HFFc6 (cell line): ENCODE data around the gene SDR42E1. TPM values are rescaled to one million over a fixed set of nuclear protein-coding genes. Genes with fewer than 3 reads are reported as not detected.

ENCODE experiments used
- DNase-seq: peaks from one replicate; pipeline ENCODE4 v3.0.0-alpha.2; 2018
- H3K27ac Mint-ChIP-seq: 2 replicates; pipeline ENCODE4 v1.8.0; 2020; ENCODE audit warnings: mild to moderate bottlenecking, mixed read lengths
- H3K27me3 Mint-ChIP-seq: 2 replicates; pipeline ENCODE4 v1.8.0; 2021; ENCODE audit warnings: mild to moderate bottlenecking, moderate library complexity, mixed read lengths; ENCODE audit not compliant: insufficient read depth
- H3K36me3 Mint-ChIP-seq: 2 replicates; pipeline ENCODE4 v1.8.0; 2021; ENCODE audit warnings: low read depth, mixed read lengths
- H3K4me1 Mint-ChIP-seq: 2 replicates; pipeline ENCODE4 v1.8.0; 2020; ENCODE audit warnings: low read depth, mixed read lengths
- H3K4me3 Mint-ChIP-seq: 2 replicates; pipeline ENCODE4 v1.8.0; 2020; ENCODE audit warnings: mild to moderate bottlenecking, moderate library complexity, mixed read lengths
- H3K9me3 Mint-ChIP-seq: 2 replicates; pipeline ENCODE4 v1.8.0; 2020; ENCODE audit warnings: mild to moderate bottlenecking, mixed read lengths
- total RNA-seq, 6 experiments: library from RNA; stranded (reverse); fragmentation: NEBNext Ultra II Directional; extraction: Animal tissue kit (Norgen Biotek cat#: 25700); gene quantifications; 2 replicates in 1 of 6; 3 replicates in 5 of 6; pipeline ENCODE4 v1.2.3, GENCODE V29; 2021
- TF ChIP-seq, protein P1 (sequence below): fragments of 200-600 bp; sonication (generic); IDR thresholded peaks from 2 replicates; pipeline ENCODE4 v1.5.0; 2021; ENCODE audit warnings: antibody characterized with exemption, mild to moderate bottlenecking

The SDR42E1 gene
- total RNA-seq, 6 experiments from 2014 or later = not detected

DNA sequence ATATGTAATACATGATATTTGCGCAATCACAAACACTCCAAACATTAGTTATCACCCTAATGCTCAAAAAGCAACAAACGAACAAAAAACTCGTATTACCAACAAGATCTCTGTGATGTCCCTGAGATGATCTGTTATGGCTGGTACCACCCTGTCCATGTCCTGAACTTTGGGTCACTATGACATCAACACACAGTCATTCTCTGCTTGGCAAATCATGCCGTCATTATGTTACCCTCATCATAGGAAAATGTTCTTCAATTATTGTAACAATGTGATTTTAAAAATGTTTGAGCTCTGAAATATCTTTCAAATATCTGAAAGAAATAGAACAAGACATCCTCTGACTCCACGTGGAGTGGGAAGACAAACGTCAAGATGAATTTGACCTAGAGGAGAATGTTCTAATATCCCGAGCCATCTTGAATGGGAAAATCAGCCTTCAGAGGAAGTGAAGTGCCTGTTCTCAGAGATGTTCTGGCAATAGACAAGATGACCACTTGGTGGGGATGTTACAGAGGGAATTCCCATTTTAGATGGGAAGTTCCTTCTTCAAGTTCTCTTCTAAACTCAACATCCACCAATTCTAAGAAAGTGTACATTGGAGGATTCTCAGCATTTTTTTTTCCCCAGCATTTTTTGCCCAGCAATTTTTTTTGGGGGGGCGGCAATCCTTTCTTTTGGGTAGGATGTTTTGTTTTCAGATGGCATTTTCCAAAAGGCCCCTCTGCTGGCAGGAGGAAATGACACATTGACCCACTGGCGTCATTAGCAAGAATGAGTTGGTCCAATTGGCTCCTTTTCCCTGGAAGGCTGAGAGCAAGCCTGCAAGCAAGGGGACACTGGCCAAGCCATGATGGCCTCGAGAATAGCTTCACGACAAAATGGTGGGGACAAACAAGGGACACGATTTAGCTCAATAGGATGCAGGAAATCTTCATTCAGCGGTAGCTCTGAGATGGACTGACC is 20.1 kb upstream of the SDR42E1 start:
- H3K4me1 Mint-ChIP-seq = peaks cover 29% of the 10 kb centered on the region
- H3K27ac Mint-ChIP-seq = no peak overlapping the region
- DNase-seq = peak; percentile 62
- no peak overlapping the region for H3K4me3 Mint-ChIP-seq
- no peaks in the 10 kb centered on the region for H3K36me3 Mint-ChIP-seq
- TF ChIP-seq, protein P1, sequence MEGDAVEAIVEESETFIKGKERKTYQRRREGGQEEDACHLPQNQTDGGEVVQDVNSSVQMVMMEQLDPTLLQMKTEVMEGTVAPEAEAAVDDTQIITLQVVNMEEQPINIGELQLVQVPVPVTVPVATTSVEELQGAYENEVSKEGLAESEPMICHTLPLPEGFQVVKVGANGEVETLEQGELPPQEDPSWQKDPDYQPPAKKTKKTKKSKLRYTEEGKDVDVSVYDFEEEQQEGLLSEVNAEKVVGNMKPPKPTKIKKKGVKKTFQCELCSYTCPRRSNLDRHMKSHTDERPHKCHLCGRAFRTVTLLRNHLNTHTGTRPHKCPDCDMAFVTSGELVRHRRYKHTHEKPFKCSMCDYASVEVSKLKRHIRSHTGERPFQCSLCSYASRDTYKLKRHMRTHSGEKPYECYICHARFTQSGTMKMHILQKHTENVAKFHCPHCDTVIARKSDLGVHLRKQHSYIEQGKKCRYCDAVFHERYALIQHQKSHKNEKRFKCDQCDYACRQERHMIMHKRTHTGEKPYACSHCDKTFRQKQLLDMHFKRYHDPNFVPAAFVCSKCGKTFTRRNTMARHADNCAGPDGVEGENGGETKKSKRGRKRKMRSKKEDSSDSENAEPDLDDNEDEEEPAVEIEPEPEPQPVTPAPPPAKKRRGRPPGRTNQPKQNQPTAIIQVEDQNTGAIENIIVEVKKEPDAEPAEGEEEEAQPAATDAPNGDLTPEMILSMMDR = peak; percentile 76
- no peaks in the 10 kb centered on the region; the same call in 1 of the 2 replicates for H3K27me3 Mint-ChIP-seq
- peaks cover 10% of the 10 kb centered on the region for H3K9me3 Mint-ChIP-seq

DNA sequence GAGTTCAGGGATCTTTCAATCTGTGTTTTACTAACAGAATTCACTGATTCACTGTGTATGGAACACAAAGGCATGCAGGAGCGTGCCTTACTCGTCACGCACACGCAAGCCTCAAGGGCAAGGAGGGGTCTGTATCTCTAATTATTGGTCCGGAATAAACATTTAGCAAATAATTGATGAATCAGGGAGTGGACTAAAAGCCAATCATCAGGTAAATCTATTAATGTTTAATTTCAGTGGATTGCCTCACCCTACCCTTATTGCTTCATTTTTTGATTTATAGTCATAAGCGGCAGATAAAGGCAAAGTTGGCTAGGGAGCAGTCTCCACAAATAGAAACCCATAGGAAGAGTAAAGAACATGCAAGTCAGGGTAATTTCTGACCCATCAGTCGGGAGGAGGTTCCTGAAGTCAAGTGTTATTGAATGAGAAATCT is 16.4 kb upstream of the SDR42E1 start:
- Mint-ChIP-seq H3K27ac (no peak overlapping the region), H3K27me3 (no peaks in the 10 kb centered on the region; the same call in none of the 2 replicates), H3K9me3 (no peaks in the 10 kb centered on the region), H3K4me1 (peaks cover 10% of the 10 kb centered on the region; the same call in 1 of the 2 replicates), H3K4me3 (no peak overlapping the region), H3K36me3 (no peaks in the 10 kb centered on the region)
- TF ChIP-seq, protein P1 = no peak
- no peak for DNase-seq

DNA sequence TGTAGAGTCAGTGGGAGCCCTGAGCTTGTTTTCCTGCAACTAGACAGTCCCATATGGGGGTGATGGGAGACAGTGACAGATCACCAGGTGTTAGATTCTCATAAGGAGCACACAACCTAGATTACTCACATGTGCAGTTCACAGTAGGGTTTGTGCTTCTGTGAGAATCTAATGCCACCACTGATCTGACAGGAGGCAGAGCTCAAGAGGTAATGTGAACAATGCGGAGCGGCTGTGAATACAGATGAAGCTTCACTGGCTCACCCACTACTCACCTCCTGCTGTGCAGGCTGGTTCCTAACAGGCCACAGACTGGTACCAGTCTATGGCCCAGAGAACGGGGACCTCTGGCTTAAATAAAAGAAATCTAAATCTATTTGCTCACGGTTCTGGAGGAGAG is 13.6 kb upstream of the SDR42E1 start:
- Mint-ChIP-seq H3K4me3 (no peak overlapping the region), H3K27me3 (no peaks in the 10 kb centered on the region; the same call in none of the 2 replicates), H3K4me1 (no peaks in the 10 kb centered on the region), H3K36me3 (no peaks in the 10 kb centered on the region), H3K27ac (no peak overlapping the region), H3K9me3 (no peaks in the 10 kb centered on the region)
- TF ChIP-seq, protein P1 = no peak
- DNase-seq = no peak

DNA sequence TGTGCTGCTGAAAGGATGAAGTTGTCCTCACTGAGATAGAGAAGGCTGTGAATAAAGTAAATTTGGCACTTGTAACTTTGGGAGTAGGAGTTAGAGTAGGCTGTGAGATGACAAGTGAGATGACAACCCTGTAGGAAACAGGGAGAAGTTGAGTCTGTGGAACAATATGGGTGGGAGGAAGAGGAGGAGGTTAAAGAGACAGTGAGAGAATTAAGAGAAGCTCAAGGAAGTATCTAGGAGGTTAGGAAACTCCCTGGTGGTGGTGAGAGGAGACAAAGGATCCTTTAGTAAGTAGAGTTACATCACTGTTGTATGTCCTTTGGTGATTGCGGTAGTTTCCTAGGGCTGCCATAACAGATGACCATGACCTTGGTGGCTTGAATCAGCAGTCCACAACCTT is 13.0 kb upstream of the SDR42E1 start:
- TF ChIP-seq, protein P1 = no peak
- Mint-ChIP-seq H3K27ac (no peak overlapping the region), H3K27me3 (peaks cover 2% of the 10 kb centered on the region), H3K9me3 (no peaks in the 10 kb centered on the region), H3K36me3 (no peaks in the 10 kb centered on the region), H3K4me3 (no peak overlapping the region), H3K4me1 (no peaks in the 10 kb centered on the region)
- DNase-seq = no peak

DNA sequence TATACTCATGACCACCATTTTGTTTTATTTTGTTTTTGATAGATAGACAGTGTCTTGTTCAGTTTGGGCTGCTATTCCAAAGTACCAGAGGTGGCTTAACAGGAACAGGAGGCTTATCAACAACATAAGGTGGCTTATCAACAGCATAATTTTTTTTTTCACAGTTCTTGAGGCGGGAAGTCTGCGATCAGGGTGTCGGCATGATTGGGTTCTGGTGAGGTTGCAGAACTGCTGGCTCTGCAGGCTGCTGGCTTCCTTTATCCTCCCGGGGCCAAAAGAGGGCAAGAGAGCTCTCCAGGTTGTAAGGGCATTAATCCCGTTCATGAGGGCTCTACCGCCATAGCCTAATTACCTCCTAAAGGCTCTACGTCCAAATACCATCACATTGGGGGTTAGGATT is 11.9 kb upstream of the SDR42E1 start:
- TF ChIP-seq, protein P1 = no peak
- no peak overlapping the region for H3K4me3 Mint-ChIP-seq
- H3K9me3 Mint-ChIP-seq = no peaks in the 10 kb centered on the region
- no peaks in the 10 kb centered on the region for H3K4me1 Mint-ChIP-seq
- H3K27me3 Mint-ChIP-seq = peaks cover 8% of the 10 kb centered on the region
- no peak overlapping the region for H3K27ac Mint-ChIP-seq
- H3K36me3 Mint-ChIP-seq = no peaks in the 10 kb centered on the region
- DNase-seq = no peak
